HuH-7.5 (cell line): Measurements from ENCODE around the gene YES1.

Experiments used
- DNase-seq: peaks from one replicate; pipeline ENCODE4 v3.0.0; 2011; ENCODE audit warnings: low spot score

Gene YES1

DNA sequence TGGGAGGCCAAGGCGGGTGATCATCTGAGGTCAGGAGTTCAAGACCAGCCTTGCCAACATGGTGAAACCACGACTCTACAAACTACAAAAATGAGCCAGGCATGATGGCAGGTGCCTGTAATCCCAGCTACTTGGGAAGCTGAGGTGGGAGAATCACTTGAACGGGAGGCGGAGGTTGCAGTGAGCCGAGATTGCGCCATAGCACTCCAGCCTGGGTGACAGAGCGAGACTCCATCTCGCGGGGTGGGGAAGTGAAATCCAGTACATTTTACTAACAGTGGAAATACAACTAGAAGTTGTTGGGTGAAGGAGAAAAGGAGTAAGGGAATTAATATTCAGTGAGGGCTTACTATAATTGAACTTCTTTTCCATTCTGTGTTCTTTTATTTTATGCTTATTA, 86.4 kb downstream of the YES1 start:
- DNase-seq = no peak

DNA sequence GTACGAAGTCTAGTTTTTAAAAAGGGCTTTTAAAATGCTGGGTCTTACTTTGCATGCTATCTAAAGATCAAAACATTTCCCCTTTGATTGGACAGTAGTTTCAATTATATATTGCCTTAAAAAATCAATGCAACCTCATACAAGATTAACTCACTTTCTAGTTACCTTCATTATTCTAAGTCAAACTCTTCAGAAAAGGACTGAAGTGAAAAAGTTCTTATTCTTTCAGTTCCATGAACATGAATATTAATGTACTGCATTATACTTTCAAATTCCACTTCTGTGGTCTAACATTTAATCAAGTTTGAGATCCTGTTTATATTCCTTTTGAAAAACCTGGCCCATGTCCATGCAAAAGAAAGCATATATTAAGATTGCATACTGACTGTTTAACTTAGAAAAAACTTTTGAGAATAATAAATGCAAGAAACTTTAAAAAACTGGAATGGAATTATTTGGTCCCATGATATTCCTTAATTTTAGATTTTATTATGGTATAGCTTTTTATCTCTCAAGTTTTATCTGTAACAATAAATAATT, 88.4 kb downstream of the YES1 start:
- no peak for DNase-seq

DNA sequence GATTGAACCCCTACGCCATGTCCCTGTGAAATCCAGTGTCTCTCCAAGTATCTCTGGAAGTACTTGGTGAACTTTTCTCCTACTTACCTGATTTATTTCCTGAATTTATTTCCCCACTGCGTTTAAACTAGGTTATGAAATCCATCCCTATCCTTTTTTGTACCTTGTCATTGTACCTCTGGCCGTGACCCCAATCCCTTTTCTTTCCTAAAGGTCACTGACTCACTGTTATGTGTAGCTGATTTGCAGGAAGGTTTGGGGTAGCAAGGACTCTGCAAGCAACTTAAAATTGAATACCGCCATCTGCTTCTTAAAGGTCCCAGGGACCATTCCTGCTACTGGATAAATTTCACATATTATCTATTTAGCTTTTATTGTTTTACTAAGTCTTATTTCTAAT, 95.0 kb downstream of the YES1 start:
- DNase-seq = no peak

DNA sequence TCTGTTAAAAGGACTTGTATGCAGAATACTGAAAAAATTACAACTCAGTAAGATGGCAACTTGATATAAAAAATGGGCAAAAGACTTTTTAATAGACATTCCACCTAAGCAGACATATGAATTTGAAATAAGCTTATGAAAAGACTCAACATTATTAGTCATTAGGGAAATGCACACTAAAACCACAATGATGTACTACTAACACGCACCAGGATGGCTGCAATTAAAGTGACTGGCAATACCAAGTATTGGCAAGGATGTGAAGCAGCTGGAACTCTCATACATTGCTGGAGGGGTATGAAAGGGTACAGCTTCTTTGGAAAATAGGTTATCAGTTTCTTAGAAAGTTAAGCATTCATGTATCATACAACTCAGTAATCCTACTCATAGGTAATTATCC, 96.4 kb downstream of the YES1 start:
- DNase-seq = no peak

DNA sequence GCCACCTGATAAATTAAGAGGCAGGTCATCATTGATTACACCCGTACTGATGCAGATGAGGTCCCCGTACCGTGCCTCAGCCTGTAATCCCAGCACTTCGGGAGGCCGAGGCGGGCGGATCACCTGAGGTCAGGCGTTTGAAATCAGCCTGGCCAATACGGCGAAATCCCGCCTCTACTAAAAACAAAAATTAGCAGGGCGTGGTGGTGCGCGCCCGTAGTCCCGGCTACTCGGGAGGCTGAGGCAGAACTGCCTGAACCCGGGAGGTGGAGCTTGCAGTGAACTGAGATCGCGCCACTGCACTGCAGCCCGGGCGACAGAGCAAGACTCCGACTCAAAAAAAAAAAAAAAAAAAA, 98.9 kb downstream of the YES1 start:
- DNase-seq = no peak

DNA sequence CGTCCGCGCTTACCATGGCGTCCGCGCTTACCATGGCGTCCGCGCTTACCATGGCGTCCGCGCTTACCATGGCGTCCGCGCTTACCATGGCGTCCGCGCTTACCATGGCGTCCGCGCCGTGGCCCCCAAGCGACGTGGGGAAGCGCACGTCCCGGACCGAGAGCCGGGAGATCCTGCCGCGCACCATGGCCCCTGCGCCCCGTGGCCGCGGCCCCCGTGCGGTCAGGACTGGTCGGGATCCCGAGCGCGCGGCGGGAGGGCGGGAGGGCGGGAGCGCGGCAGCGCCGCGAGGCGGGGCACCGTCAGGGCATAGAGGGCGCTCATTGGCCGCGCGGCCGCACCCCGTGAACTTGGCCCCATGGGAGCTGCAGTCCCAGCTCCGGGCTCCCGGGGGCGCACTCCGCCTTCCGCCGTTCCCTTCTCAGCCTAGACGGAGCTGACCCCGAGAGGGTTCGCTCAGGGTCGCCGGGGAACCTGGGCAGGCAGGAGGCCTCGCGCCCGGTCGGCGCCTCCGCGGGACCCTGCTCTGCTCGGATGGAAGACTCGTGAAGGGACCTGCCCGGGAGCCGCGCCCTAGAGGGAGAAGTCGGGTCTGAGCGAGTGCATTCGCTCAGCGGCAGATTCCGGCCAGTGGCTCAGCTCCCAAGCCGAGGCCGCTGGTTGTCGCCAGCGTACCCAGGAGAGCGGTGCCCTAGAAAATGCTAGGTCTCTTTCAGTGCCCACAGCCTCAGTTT, 99.5 kb downstream of the YES1 start, which contains the start of gene ENOSF1:
TSS of gene ENOSF1 (minus strand) at position 230 of the 734 bp plus-strand sequence. CDS start at position 187, 43 bp downstream.
- DNase-seq = peak; percentile 96

DNA sequence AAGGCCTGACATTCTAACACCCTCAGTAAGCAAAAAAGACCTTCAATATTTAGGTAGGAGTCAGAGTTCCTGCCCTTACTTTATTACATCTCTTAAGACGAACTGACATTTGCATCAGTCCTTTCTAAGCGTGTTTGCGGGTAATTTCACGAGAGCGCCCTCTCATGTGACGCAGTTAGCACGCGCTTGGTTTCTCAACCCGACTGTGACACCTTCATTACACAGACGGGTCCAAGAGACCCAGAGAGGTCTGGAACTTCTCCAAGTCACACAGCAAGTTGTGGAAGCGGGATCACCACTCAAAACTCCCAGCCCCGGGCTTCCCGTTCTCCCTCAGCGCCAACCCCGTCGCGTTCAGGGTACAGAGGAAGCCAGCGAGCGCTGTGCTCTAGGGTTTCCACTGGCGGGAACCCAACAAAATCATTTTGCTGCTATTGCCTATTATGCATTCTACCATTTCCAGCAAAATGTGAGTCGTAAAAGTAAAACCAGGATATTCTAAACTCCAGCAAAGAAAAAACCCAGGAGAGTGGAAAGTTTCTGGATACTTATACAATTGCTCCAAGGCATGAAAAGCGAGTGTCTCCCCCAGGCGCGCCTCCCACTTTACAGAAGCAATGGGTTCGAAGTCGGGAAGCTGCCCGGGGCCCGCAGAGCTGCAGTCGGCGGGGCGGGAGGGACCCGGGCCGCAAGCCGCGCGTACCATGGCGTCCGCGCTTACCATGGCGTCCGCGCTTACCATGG, 100.2 kb downstream of the YES1 start:
- peak; percentile 60 for DNase-seq

DNA sequence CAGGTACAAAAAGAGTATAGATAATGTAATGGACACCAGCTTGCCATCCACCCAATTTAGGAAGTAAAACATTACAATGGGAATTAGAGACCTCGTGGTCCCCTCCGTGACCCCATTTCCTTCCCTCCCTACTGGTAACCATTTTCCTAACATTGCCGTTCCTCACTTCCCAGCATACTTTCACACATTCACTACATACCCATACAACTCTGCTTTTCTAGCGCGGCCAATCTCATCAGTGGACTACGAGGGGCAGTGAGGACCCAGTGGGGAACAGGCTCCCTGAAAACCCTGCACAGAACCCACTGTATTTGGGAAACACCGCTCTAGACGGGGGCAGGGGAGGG, 100.8 kb downstream of the YES1 start:
- no peak for DNase-seq

DNA sequence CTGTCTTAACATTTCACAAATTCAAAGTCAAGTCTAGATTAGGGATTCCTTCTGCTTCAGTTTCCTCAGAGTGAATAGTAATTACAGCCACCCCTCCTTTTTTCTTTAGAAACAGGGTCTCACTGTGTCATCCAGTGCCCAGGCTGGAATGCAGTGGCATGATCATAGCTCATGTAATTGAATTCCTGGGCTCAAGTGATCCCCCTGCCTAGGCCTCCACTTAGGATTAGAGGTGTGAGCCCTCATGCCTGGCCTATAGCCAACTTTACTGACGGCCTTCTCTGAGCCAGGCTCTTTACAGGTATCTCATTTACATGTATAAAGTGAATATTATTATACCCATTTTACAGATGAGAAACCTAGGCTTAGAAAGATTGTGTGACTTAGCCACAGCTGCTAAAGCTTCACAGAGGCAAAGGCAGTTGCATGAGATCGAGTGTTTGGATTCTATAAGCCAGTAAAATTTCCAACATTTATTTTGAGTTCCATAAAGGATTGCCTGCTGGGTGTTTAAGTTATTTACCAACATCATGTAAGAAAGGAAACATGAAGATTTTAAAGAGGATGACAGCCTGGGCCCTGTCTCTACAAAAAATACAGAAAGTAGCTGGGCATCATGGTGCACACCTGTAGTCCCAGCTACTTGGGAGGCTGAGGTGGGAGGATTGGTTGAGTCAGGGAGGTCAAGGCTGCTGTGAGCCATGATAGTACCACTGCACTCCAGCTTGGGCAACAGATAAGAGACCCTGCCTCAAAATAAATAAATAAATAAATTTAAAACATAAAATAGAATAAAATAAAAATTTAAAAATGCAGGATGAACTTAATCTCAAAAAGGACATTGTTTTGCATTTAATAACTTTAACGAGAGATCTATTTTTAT, 101.4 kb downstream of the YES1 start:
- no peak for DNase-seq

DNA sequence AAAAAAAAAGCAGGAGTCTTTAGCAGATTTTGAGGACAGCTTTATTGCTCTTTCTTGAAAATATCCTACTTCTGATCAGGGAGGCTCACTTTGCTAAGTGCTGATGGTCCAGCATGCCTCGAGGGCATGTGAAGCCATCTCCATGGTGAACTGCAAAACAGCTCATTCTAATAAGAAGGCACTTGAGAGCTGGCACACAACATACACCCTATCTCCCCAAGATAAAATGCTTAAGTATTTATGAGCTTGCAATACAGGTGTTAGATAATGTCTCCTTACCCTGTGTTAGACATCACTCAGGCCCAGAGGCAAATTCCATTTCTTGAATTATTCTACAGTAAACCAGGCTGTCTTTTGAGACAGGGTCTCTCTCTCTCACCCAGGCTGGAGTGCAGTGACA, 102.3 kb downstream of the YES1 start:
- no peak for DNase-seq

DNA sequence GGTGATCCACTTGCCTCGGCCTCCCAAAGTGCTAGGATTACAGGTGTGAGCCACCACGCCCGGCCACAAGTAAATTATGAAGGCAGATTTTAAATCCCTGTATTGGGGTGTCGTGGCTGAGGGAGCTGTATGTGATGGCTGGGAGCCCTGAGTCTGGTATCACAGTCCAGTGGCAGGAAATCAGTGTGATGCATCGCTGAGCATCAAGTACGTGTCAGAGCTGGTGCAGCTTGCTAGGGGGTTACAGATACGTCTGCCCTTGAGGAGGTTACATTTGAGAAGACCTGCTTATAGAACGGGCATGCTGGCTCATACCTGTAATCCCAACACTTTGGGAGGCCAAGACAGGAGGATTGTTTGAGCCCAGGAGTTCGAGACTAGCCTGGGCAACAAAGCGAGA, 103.9 kb downstream of the YES1 start:
- DNase-seq = no peak

DNA sequence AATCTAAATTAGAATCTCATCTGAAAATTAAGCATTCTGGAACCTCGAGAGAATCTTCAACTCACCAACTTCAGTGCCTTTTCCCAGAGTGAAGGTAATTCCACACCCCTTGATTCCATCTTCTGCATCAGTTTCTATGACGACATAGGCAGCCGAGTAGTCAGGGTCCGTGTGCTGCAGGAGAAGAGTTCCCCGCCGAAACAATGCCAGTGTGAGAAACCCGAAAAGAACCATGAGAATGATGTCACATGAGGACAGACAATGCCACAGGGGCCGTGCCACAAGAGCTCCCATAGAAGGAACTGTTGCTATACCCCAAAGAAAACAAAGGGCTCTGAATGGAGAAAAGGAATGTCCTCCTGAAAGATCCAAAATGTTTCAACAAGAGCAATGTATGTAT, 105.6 kb downstream of the YES1 start:
- DNase-seq = no peak

DNA sequence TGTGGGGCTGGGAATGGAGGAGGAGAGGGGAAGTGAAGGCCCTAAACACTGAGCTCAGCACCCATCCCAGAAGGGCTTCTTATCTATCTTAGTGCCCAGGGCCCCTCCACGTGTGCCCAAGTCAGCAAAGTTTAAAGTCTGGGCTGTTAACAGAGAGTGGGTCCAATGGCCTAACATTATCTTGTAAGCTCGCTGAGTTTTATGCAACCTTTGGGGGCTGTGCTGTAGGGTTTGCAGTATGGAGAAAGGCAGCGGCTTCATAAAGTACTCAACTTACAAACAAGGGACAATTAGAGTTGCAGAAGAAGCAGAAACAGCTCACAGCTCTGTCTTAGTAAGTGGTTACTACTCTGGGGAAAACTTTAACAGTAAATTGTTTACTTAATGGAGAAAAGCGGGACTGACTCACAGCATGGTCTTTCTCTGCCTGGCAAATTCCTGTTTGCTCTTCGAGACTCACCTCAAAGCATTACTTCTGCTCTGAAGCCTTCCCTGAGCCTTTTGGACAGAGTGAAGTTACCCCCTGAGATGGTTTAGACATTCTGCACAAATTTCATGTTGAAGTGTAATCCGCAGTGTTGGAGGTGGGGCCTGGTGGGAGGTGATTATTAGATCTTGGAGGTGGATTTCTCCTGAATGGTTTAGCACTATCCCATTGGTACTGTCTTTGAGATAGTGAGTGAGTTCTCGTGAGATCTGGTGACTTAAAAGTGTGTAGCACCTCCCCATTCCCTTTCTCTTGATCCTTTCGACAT, 108.7 kb downstream of the YES1 start:
- no peak for DNase-seq

DNA sequence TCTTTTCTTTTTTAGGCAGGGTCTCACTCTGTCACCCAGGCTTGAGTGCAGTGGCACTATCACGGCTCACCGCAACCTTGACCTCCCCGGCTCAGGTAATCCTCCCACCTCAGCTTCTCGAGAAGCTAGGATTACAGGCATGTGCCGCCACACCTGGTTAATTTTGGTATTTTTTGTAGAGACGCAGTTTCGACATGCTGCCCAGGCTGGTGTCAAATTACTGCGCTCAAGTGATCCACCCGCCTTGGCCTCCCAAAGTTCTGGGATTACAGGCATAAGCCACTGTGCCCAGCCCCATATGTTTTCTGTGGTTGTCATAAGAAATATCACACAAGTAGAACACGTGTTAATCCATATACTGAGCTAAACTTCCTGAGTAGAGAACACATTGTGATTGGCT, 114.2 kb downstream of the YES1 start:
- DNase-seq = no peak

DNA sequence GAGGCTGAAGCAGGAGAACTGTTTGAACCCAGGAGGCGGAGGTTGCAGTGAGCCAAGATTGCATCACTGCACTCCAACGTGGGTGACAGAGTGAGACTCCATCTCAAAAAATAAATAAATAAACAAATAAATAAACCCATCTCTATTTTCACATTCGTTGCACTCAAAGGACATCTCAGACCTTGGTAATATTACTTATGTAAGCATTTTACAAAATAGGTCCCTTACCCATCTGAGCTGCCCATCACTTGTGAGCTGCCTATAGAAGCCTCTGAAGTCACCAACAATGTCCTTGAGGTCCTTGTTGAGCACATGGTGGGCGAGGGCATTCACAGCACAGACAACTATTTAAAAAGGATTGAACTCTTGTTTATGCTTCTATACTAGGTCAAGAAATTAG, 115.0 kb downstream of the YES1 start:
- DNase-seq = no peak

DNA sequence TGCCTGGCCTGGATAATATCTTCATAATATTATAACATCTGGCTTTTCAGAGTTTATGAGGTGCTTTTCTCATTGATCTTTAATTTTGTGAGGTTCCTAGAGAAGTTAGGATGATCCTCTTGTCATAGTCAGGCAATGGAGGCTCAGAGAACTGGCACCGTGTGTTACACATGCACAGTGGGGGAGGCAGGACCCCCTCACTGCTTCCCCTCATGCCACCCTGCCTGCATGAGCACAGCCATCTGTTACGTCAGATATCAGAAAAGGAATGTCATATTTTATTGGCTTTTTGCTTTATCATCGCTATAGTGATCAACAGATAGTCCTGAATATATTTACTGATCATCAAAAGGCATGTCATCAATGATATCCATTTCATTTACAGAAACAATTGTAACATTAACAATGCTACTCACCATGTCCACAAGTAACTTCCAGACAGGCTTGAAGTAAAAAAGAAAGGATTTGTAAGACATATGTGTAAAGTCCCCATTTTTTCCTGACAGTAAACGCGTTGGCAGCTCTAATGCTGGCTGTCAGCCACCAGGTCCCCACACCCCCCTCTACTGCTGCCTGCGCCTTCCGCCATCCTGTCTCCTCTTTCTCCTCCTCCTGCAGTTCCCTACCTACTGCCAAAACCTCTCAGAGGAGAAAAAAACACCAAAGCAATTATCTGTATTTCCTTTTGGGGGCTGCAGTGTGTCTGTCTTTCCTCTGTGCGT, 118.4 kb downstream of the YES1 start:
- no peak for DNase-seq

DNA sequence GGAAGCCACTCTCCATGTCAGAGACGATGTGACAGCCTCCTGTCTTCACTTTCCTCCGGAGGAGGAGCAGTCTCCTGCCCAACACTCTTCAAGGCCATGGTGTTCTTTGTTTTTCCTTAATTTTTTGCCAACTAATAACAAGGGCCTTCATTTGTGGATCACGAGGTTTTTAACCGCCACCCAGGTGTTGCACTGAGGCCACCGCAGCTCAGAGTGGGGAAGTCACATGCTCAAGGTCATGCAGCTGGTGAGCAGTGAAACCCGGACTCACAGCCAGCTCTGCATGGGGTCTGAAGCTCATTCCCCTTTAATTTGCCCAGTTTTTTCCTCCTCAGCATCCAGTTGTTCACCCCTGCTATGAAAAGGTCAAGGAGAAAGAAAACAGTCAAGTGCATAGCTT, 119.2 kb downstream of the YES1 start:
- DNase-seq = no peak

DNA sequence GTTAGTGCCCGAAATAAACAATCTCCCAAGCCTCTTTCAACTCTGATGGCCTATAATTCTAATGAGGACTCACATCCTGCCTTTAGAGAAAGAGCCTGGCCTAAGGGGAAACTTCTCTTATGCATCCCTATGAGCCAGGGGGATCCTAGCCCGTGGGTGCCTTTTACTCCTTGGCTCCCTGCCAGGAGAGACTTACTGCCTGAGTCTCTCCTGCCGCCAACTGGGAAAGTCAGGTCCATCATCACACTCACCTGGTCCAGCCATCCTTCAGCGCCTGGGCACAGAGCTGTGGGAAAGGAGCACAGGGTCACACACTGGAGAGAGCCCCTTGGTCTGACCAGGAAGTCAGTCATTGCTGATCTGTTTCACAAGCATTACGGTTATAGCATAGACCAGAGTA, 123.7 kb downstream of the YES1 start:
- no peak for DNase-seq

DNA sequence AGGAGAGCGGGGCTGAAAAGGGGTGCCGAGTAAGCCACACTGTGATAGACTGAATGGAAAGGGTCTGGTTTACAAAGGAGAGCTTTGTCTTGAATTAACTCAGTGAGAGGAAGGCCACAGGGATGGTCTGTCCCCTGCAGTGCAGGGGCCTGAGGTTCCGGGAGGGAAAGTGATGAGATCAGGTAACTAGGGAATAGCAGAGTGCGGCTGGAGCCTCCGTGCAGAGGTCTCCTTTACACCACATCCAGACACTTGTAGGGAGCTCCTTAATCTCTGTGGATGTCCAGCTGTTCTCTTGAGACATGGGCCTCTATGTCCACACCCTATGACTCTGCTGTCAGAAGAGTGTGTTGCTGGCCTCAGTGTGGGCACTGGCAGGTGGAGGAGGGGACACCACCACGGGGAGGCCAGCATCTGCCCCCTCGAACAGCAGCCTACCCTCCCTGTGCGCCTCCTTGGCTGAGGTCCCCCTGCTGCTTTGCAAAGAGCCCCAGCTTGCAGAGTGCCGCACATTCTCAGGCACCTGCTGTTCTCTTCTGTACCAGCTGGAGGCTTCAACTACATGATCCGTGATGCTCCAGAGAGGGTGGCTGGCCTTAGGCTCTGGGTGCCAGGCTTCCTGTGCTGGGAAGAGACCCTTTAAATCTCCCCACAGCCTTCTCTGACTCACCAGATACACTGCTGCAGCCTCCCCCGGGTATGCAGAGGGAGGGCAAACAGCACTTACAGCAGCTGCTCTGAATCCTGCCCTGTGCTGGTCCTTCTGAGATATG, 125.5 kb downstream of the YES1 start:
- DNase-seq = no peak

DNA sequence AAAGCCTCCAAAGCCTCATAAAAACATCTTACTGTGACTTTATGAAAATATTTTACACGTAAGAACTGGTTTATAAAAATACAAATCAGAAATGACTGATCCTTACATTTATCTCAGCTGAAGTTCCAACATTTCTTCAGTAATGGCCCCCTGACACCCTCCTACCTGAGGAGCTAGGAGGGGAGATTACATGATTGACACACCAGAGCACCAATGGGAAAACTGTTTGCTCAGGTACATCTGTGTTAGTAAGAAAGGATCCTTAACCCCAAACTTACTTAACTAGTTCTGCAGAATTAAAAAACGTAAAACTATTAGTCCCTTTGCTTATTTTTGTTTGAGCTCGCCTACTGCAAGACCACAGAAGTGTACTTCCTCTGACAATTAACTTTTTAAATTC, 126.6 kb downstream of the YES1 start:
- DNase-seq = no peak
